Gastrocnemius medialis (tissue), 4 donors: Measurements from ENCODE around the gene RPL22L1.

Source experiments
- CTCF ChIP-seq, 5 experiments: fragments of 450-650 bp in 3 of 5; fragments of 200-600 bp in 2 of 5; sonication (generic) in 2 of 5; IDR thresholded peaks in 4 of 5; conservative IDR thresholded peaks in 1 of 5; 1 replicate in 4 of 5; 2 replicates in 1 of 5; pipeline ENCODE4 v1.5.1; 2016 to 2019; ENCODE audit warnings: antibody characterized with exemption in 5 of 5, mild to moderate bottlenecking in 3 of 5, moderate library complexity in 3 of 5
- POLR2A ChIP-seq, 2 donors: fragments of 450-650 bp; IDR thresholded peaks; one replicate each; pipeline ENCODE4 v1.6.1; 2017; ENCODE audit warnings: antibody characterized with exemption in 2 of 2, mild to moderate bottlenecking in 2 of 2, moderate library complexity in 2 of 2

DNA sequence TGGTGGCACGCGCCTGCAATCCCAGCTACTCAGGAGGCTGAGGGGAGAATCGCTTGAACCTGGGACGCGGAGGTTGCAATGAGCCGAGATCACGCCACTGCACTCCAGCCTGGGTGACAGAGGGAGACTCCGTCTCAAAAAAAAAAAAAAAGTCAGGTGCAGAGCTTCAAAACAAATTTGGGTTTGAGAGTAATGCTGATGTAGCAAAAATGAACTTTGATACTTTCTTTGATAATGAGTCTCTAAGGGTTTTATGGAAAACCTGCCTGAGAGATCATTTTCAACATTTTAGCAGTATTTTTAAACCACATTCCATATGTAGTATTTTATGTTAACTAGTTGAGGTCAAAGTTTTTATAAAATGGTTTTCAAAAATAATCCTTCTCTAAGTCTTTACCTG, 23.9 kb upstream of the RPL22L1 start:
- no peak for TF ChIP-seq CTCF (IDR thresholded peaks at IDR 0.05 in 4 of 5, conservative IDR thresholded peaks at IDR 0.05 in 1 of 5)
- no peak for TF ChIP-seq POLR2A (IDR thresholded peaks at IDR 0.05)
